OCI-LY1 (cell line): ENCODE results near the gene UBE2G1.

ENCODE experiments used
- H2AFZ ChIP-seq: fragments of 200-600 bp; sonication (generic), shearing (Covaris generic); 2 replicates; pipeline ENCODE4 v1.6.0; 2014; ENCODE audit warnings: antibody characterized with exemption, mild to moderate bottlenecking, low read length
- H3F3A ChIP-seq: fragments of 200-600 bp; sonication (generic), shearing (Covaris generic); 2 replicates; pipeline ENCODE4 v1.6.0; 2014; ENCODE audit warnings: mild to moderate bottlenecking, antibody characterized with exemption, low read length, moderate library complexity; ENCODE audit not compliant: insufficient read depth
- H3K27ac ChIP-seq: fragments of 200-600 bp; sonication (generic); 2 replicates; pipeline ENCODE4 v1.5.1; 2014; ENCODE audit warnings: low read length, mixed run types, mild to moderate bottlenecking, low read depth; ENCODE audit not compliant: poor library complexity, severe bottlenecking
- H3K27me3 ChIP-seq: fragments of 200-600 bp; sonication (generic); 2 replicates; pipeline ENCODE4 v1.6.0; 2014; ENCODE audit warnings: antibody characterized with exemption, mild to moderate bottlenecking, low read length, moderate library complexity; ENCODE audit not compliant: insufficient read depth
- H3K36me3 ChIP-seq: fragments of 200-600 bp; sonication (generic); 2 replicates; pipeline ENCODE4 v1.6.1; 2014; ENCODE audit warnings: mild to moderate bottlenecking, antibody characterized with exemption, low read length, moderate library complexity, mixed read lengths; ENCODE audit not compliant: insufficient read depth
- H3K4me1 ChIP-seq: fragments of 200-600 bp; sonication (generic); 2 replicates; pipeline ENCODE4 v1.5.1; 2014; ENCODE audit warnings: mild to moderate bottlenecking, low read length, moderate library complexity; ENCODE audit not compliant: insufficient read depth, severe bottlenecking
- H3K4me2 ChIP-seq: fragments of 200-600 bp; sonication (generic), shearing (Covaris generic); 2 replicates; pipeline ENCODE4 v1.6.1; 2014; ENCODE audit warnings: low read length
- H3K4me3 ChIP-seq: fragments of 200-600 bp; sonication (generic); 2 replicates; pipeline ENCODE4 v1.5.1; 2014; ENCODE audit warnings: low read length, low read depth, mild to moderate bottlenecking, mixed read lengths; ENCODE audit not compliant: poor library complexity, severe bottlenecking
- H3K79me2 ChIP-seq: fragments of 200-600 bp; shearing (Covaris generic); 2 replicates; pipeline ENCODE4 v1.6.1; 2016; ENCODE audit warnings: mixed run types, low read length, mixed read lengths; ENCODE audit not compliant: insufficient read depth
- H3K9ac ChIP-seq: fragments of 200-600 bp; sonication (generic), shearing (Covaris generic); 2 replicates; pipeline ENCODE4 v1.6.1; 2014; ENCODE audit warnings: mild to moderate bottlenecking, low read length, mixed read lengths
- H3K9me2 ChIP-seq: fragments of 200-600 bp; sonication (generic), shearing (Covaris generic); 2 replicates; pipeline ENCODE4 v1.6.1; 2014; ENCODE audit warnings: low read depth, mild to moderate bottlenecking, low read length, mixed read lengths
- H3K9me3 ChIP-seq: fragments of 200-600 bp; shearing (Covaris generic); 2 replicates; pipeline ENCODE4 v1.6.1; 2014; ENCODE audit warnings: low read length, mixed read lengths
- H4K20me1 ChIP-seq: fragments of 200-600 bp; sonication (generic), shearing (Covaris generic); 2 replicates; pipeline ENCODE4 v1.6.0; 2016; ENCODE audit warnings: mild to moderate bottlenecking, low read length; ENCODE audit not compliant: insufficient read depth
- CTCF ChIP-seq: fragments of 200-600 bp; sonication (generic), shearing (Covaris generic); IDR thresholded peaks from 2 replicates; pipeline ENCODE4 v1.5.1; 2017; ENCODE audit warnings: mild to moderate bottlenecking, antibody characterized with exemption, low read length, moderate library complexity, mixed read lengths
- EZH2 ChIP-seq: fragments of 200-600 bp; sonication (generic), shearing (Covaris generic); IDR thresholded peaks from 2 replicates; pipeline ENCODE4 v1.8.0; 2017; ENCODE audit warnings: borderline replicate concordance, mixed run types, mild to moderate bottlenecking, antibody characterized with exemption, low read length, moderate library complexity, mixed read lengths

The UBE2G1 gene

GRCh38 chr17:4276514-4276913 is 90.0 kb downstream of the UBE2G1 start:
- Histone ChIP-seq H2AFZ (no peak overlapping the region), H3K4me3 (no peak overlapping the region), H3K27me3 (no peaks in the 10 kb centered on the region), H3K36me3 (peaks cover 92% of the 10 kb centered on the region), H3K4me1 (no peaks in the 10 kb centered on the region), H3K9ac (no peak overlapping the region), H3K27ac (no peak overlapping the region), H3K4me2 (no peak overlapping the region), H3K79me2 (peaks cover 31% of the 10 kb centered on the region), H3K9me3 (no peaks in the 10 kb centered on the region), H3K9me2 (no peaks in the 10 kb centered on the region), H4K20me1 (no peaks in the 10 kb centered on the region), H3F3A (0 out of 2 replicates have a peak, but pooled peaks cover 7% of the 10 kb centered on the region)
- TF ChIP-seq CTCF = no peak
- no peak for TF ChIP-seq EZH2

GRCh38 chr17:4272972-4273368 is 93.5 kb downstream of the UBE2G1 start:
- H3K4me1 ChIP-seq = no peaks in the 10 kb centered on the region
- no peak overlapping the region for H3K27ac ChIP-seq
- no peaks in the 10 kb centered on the region for H3K9me3 ChIP-seq
- TF ChIP-seq CTCF (no peak), EZH2 (no peak)
- H3K9ac ChIP-seq = no peak overlapping the region
- peaks cover 89% of the 10 kb centered on the region for H3K36me3 ChIP-seq
- no peak overlapping the region for H3K4me2 ChIP-seq
- 0 out of 2 replicates have a peak, but pooled peaks cover 7% of the 10 kb centered on the region for H3F3A ChIP-seq
- H4K20me1 ChIP-seq = no peaks in the 10 kb centered on the region
- no peaks in the 10 kb centered on the region for H3K27me3 ChIP-seq
- H3K4me3 ChIP-seq = no peak overlapping the region
- peaks cover 14% of the 10 kb centered on the region; the same call in 1 of the 2 replicates for H3K79me2 ChIP-seq
- no peaks in the 10 kb centered on the region for H3K9me2 ChIP-seq
- no peak overlapping the region for H2AFZ ChIP-seq

- Histone ChIP-seq H3K9ac (no peak overlapping the region), H3K27ac (no peak overlapping the region), H2AFZ (no peak overlapping the region), H3K9me2 (no peaks in the 10 kb centered on the region), H3K9me3 (no peaks in the 10 kb centered on the region), H3K4me1 (no peaks in the 10 kb centered on the region), H3F3A (peaks cover 7% of the 10 kb centered on the region; the same call in 1 of the 2 replicates), H3K79me2 (peaks cover 10% of the 10 kb centered on the region; the same call in 1 of the 2 replicates), H3K36me3 (peaks cover 89% of the 10 kb centered on the region), H3K27me3 (no peaks in the 10 kb centered on the region), H3K4me2 (no peak overlapping the region), H4K20me1 (no peaks in the 10 kb centered on the region), H3K4me3 (no peak overlapping the region)
- TF ChIP-seq EZH2 (no peak), CTCF (no peak)
Measured at GRCh38 chr17:4272213-4272971, 94.1 kb downstream of the UBE2G1 start.
